Measurements from ENCODE around the gene PROK1.

DNA sequence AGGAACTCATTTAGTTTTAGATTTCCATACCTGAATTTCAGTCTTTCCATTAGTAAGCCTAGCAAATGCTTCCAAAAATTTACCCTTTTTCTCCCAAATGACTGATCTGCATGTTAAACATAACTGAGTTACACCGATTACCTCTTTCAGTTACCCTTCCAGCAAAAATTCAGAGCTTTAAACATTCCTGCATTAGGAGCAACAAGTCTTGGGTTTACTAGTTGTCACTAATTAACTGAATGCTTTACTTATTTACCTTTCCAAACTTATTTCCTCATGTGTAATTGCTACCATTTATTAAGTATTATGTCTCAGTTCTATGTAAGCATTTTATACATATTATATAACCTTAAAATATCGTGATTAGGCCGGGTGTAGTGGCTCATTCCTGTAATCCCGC lies 46.5 kb upstream of the PROK1 start:
- TF ChIP-seq, protein P1, sequence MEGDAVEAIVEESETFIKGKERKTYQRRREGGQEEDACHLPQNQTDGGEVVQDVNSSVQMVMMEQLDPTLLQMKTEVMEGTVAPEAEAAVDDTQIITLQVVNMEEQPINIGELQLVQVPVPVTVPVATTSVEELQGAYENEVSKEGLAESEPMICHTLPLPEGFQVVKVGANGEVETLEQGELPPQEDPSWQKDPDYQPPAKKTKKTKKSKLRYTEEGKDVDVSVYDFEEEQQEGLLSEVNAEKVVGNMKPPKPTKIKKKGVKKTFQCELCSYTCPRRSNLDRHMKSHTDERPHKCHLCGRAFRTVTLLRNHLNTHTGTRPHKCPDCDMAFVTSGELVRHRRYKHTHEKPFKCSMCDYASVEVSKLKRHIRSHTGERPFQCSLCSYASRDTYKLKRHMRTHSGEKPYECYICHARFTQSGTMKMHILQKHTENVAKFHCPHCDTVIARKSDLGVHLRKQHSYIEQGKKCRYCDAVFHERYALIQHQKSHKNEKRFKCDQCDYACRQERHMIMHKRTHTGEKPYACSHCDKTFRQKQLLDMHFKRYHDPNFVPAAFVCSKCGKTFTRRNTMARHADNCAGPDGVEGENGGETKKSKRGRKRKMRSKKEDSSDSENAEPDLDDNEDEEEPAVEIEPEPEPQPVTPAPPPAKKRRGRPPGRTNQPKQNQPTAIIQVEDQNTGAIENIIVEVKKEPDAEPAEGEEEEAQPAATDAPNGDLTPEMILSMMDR (IDR thresholded peaks at IDR 0.05), result no peak
- no peak for TF ChIP-seq EP300 (IDR thresholded peaks at IDR 0.05)
- no peak for TF ChIP-seq POLR2AphosphoS5 (IDR thresholded peaks at IDR 0.05)
- TF ChIP-seq POLR2A (IDR thresholded peaks at IDR 0.05), result no peak
